ENCODE results near the gene MTFR1L.

The MTFR1L gene

GRCh38 chr1:25807480-25808390 is 12.0 kb upstream of the MTFR1L start:
- DNase-seq (ENCODE audit: low read depth) = no peak

DNA sequence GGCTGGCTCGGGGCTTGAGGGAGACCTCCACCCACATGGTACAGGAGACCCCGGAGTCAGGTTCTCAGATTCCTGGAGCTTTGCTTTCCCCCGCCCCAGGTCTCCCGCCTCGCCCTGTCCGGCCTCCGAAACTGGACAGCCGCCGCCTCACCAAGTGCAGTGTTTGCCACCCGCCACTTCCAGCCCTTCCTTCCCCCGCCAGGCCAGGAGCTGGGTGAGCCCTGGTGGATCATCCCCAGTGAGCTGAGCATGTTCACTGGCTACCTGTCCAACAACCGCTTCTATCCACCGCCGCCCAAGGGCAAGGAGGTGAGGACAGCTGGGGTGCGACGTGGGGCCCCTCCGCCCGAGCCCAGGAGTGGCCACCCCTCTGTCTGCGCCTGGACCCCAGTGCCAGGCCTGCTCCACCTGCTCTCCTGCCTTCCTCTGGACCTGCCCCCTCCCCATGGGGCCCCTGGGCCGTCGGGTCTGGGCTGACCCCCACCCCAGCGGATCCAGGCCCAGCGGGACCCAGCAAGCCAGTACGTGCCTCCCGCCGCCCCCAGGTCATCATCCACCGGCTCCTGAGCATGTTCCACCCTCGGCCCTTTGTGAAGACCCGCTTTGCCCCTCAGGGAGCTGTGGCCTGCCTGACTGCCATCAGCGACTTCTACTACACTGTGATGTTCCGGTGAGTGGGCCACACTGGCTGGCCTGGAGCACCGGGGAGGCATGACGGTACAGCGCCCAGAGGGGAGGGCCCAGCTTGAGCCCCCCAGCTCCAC is 11.1 kb upstream of the MTFR1L start:
- DNase-seq (ENCODE audit: low read depth) = no peak

- DNase-seq (ENCODE audit: low read depth) = no peak
Measured at GRCh38 chr1:25809283-25809926, 10.3 kb upstream of the MTFR1L start.

- DNase-seq (ENCODE audit: low read depth) = no peak
Measured at GRCh38 chr1:25809929-25810328, 9.8 kb upstream of the MTFR1L start.

- DNase-seq (ENCODE audit: low read depth) = peak; percentile 73
Measured at GRCh38 chr1:25810341-25811299, 9.1 kb upstream of the MTFR1L start.

GRCh38 chr1:25811384-25812082 is 8.2 kb upstream of the MTFR1L start:
- DNase-seq (ENCODE audit: low read depth) = no peak

- DNase-seq (ENCODE audit: low read depth) = no peak
Measured at GRCh38 chr1:25813071-25813733, 6.6 kb upstream of the MTFR1L start.

- no peak for DNase-seq (ENCODE audit: low read depth)
Measured at GRCh38 chr1:25813734-25814471, 5.9 kb upstream of the MTFR1L start.

- DNase-seq (ENCODE audit: low read depth) = no peak
Measured at GRCh38 chr1:25814549-25815087, 5.1 kb upstream of the MTFR1L start.

- no peak for DNase-seq (ENCODE audit: low read depth)
Measured at GRCh38 chr1:25815208-25816111, 4.3 kb upstream of the MTFR1L start.

DNA sequence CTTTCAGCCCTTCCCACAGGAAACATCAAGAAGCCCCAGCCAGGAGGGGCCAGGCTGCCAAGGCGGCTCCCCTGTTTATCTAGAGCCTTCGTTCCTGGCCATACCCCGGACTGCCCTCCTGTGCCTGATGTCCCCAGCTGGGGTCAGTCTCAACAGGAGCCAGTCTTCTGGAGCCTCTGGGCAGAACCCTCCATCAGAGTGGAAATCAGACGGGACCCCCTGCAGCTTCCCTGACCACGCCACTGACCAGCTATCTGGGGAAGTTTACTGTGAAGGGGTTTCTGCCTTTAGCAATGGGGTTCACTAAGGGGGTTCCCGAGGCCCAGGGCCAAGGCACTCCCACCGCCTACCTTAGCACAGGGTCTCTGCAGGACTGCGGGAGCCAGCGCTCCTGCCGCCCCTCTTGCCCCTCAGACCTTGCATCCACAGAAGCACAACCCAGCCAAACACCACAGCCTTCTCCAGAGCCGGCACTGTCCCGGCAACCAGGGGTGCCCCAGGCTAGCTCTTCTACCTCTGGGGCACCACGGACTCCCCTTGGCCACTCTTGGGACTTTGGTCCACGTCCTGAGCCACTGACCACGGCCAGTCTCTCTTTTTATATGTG is 3.5 kb upstream of the MTFR1L start:
- DNase-seq (ENCODE audit: low read depth) = no peak

GRCh38 chr1:25817840-25818501 is 1.8 kb upstream of the MTFR1L start:
- no peak for DNase-seq (ENCODE audit: low read depth)

DNA sequence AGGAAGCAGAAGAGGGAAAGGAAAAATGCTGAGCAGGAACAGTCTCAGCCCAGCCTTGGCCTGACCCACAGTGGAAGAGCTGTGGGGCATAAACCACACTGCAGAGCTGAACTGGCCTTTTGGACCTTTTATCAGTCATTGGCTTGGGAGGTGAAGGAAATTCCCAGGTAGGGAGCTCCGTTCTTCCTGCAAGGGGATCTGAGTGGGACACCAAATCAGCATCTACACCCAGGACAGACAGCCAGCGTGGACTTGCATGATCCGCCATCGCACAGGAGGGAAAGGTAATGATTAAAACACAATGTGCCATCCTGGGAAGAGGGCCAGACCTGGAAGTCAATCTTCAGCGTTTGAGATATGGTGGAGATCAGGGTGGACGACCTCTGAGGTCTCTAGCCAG is 1.2 kb upstream of the MTFR1L start:
- DNase-seq (ENCODE audit: low read depth) = no peak

GRCh38 chr1:25820247-25821111 is 725 bp downstream of the MTFR1L start:
- peak; percentile 61 for DNase-seq (ENCODE audit: low read depth)

DNA sequence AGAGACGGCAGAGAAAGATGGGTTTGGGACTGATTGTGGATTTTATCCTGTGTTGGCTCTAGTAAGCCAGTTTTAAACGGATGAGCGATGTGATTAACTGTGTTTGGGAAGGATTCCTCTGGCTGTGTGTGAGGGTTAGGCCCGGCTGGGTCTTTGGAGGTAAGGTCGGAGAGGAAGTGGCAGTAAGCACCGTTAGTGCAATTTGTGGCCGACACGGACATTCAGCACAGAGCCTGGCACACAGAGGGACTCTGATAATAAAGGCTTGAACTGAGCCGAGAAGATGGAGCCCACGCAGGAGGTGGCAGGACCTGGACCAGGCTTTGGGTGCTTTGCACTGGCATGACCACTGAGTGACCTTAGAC is 1.3 kb downstream of the MTFR1L start:
- no peak for DNase-seq (ENCODE audit: low read depth)

- DNase-seq (ENCODE audit: low read depth) = no peak
Measured at GRCh38 chr1:25821630-25822091, 1.9 kb downstream of the MTFR1L start.
